ENCODE data around the gene MYO6. TPM values are rescaled to one million over a fixed set of nuclear protein-coding genes. Genes with fewer than 3 reads are reported as not detected.
A peak's percentile ranks its signal among the peaks of the same experiment; 100 is the strongest.

Gene MYO6
- total RNA-seq, 3 donors from 2014 or later (not counting 1 experiment from before 2014, with no cell fraction given) = 3.7 to 9.2 (median 6.6) TPM

- no peak for TF ChIP-seq CTCF (IDR thresholded peaks at IDR 0.05)
- Histone ChIP-seq H3K36me3 (ENCODE audit: control insufficient read depth, insufficient read depth, low read length) (no peaks in the 10 kb centered on the region), H3K27ac (ENCODE audit: low read length) (no peak overlapping the region), H3K9me3 (ENCODE audit: control insufficient read depth, insufficient read depth, low read length) (no peaks in the 10 kb centered on the region), H3K4me3 (ENCODE audit: low read length) (no peak overlapping the region), H3K4me1 (ENCODE audit: control insufficient read depth, insufficient read depth, low read length) (peaks cover 5% of the 10 kb centered on the region), H3K27me3 (ENCODE audit: control insufficient read depth, insufficient read depth, low read length) (no peaks in the 10 kb centered on the region)
- Mint-ChIP-seq H3K9me3 (no peaks in the 10 kb centered on the region), H3K27me3 (ENCODE audit: low read depth in 2 of 2) (peaks cover 30 to 36% of the 10 kb centered on the region in 2 donors), H3K4me1 (peaks cover 0 to 8% of the 10 kb centered on the region in 2 donors), H3K27ac (no peak overlapping the region), H3K4me3 (no peak overlapping the region), H3K36me3 (no peaks in the 10 kb centered on the region)
- intact Hi-C loops (cut with micrococcal nuclease) = no loop called here
- 79% methylated on average over 4 of the region's 4 CpGs for WGBS (ENCODE audit: insufficient coverage)
- no peak for ATAC-seq
- DNase-seq = no peak
These were observed 5.1 kb upstream of the MYO6 start for GRCh38 chr6:75743971-75744370.

- Mint-ChIP-seq H3K9me3 (no peaks in the 10 kb centered on the region), H3K27me3 (ENCODE audit: low read depth in 2 of 2) (peaks cover 30 to 36% of the 10 kb centered on the region in 2 donors)
These were observed 3.6 kb upstream of the MYO6 start for GRCh38 chr6:75745404-75745803.

GRCh38 chr6:75746221-75746620 is 2.8 kb upstream of the MYO6 start:
- no peak overlapping the region for H3K27ac ChIP-seq (ENCODE audit: low read length)
- DNase-seq (no peak), ATAC-seq (no peak)
- Mint-ChIP-seq H3K27me3 (ENCODE audit: low read depth in 2 of 2) (peaks cover 30 to 36% of the 10 kb centered on the region in 2 donors), H3K4me1 (peaks cover 6 to 15% of the 10 kb centered on the region in 2 donors), H3K9me3 (no peaks in the 10 kb centered on the region), H3K36me3 (peaks cover 7% of the 10 kb centered on the region), H3K27ac (no peak overlapping the region), H3K4me3 (peak overlapping the region; percentile 32)
- peaks cover 4% of the 10 kb centered on the region for H3K27me3 ChIP-seq (ENCODE audit: control insufficient read depth, insufficient read depth, low read length)
- TF ChIP-seq CTCF (IDR thresholded peaks at IDR 0.05) = no peak
- no peaks in the 10 kb centered on the region for H3K9me3 ChIP-seq (ENCODE audit: control insufficient read depth, insufficient read depth, low read length)
- intact Hi-C loops (cut with micrococcal nuclease) = no loop called here
- peaks cover 8% of the 10 kb centered on the region for H3K4me1 ChIP-seq (ENCODE audit: control insufficient read depth, insufficient read depth, low read length)
- WGBS (ENCODE audit: insufficient coverage) = 41% methylated on average over 2 of the region's 2 CpGs
- H3K36me3 ChIP-seq (ENCODE audit: control insufficient read depth, insufficient read depth, low read length) = no peaks in the 10 kb centered on the region
- H3K4me3 ChIP-seq (ENCODE audit: low read length) = no peak overlapping the region

More at GRCh38 chr6:75745404-75745803, 3.6 kb upstream of the MYO6 start:
- no peak for ATAC-seq
- no peak overlapping the region for H3K27ac ChIP-seq (ENCODE audit: low read length)
- no peak for TF ChIP-seq CTCF (IDR thresholded peaks at IDR 0.05)
- no peak for DNase-seq
- H3K4me1 ChIP-seq (ENCODE audit: control insufficient read depth, insufficient read depth, low read length) = peaks cover 8% of the 10 kb centered on the region
- H3K36me3 ChIP-seq (ENCODE audit: control insufficient read depth, insufficient read depth, low read length) = no peaks in the 10 kb centered on the region
- WGBS (ENCODE audit: insufficient coverage) = 95% methylated on average over 3 of the region's 3 CpGs
- intact Hi-C loops (cut with micrococcal nuclease) = no loop called here
- Mint-ChIP-seq H3K4me3 (no peak overlapping the region), H3K27ac (no peak overlapping the region), H3K36me3 (peaks cover 7% of the 10 kb centered on the region), H3K4me1 (peaks cover 6 to 15% of the 10 kb centered on the region in 2 donors)
- peaks cover 4% of the 10 kb centered on the region for H3K27me3 ChIP-seq (ENCODE audit: control insufficient read depth, insufficient read depth, low read length)
- H3K4me3 ChIP-seq (ENCODE audit: low read length) = no peak overlapping the region
- H3K9me3 ChIP-seq (ENCODE audit: control insufficient read depth, insufficient read depth, low read length) = no peaks in the 10 kb centered on the region

Measured in natural killer cell (primary cell).